ENCODE measurements around the gene TPX2. TPM values are rescaled to one million over a fixed set of nuclear protein-coding genes. Genes with fewer than 3 reads are reported as not detected.

The TPX2 gene
- total and polyA plus RNA-seq, 2 of the 8 experiments (the other 6 are each of a cell fraction or from before 2014, with no cell fraction given): 43.6 to 125 TPM

- Histone ChIP-seq H2BK12ac (ENCODE audit: low read depth, low read length) (peak overlapping the region; percentile 86), H2AFZ (ENCODE audit: low read length) (no peak overlapping the region), H3K9me3 (ENCODE audit: insufficient read depth in 2 of 2, low read depth in 1 of 2, low read length in 1 of 2) (no peaks in the 10 kb centered on the region), H3K36me3 (ENCODE audit: control insufficient read depth in 2 of 4, insufficient read depth in 4 of 4, low read length in 3 of 4) (peaks cover 0 to 12% (median 6%) of the 10 kb centered on the region in 4 experiments; a peak in 6 of 8 replicates), H3K23me2 (ENCODE audit: low read depth, low read length) (peaks cover 4% of the 10 kb centered on the region), H3K23ac (ENCODE audit: insufficient read length) (no peak overlapping the region), H3K79me1 (ENCODE audit: low read depth, low read length) (no peaks in the 10 kb centered on the region; the same call in 1 of the 2 replicates), H2AK5ac (ENCODE audit: low read depth, low read length) (peak overlapping the region; percentile 43; the same call in 1 of the 2 replicates), H3K4me1 (replicated peaks in 1 of 4; ENCODE audit: control insufficient read depth in 3 of 4, insufficient read depth in 4 of 4, low read length in 3 of 4) (peaks cover 17 to 40% (median 38%) of the 10 kb centered on the region in 4 experiments), H2BK15ac (ENCODE audit: low read length) (0 out of 2 replicates have a peak overlapping the region, but pooled peaks have one; percentile 62), H3K56ac (replicated peaks; ENCODE audit: insufficient read length, low read depth, low read length) (no peak overlapping the region), H2BK20ac (ENCODE audit: low read length) (peak overlapping the region; percentile 62), H3K27me3 (replicated peaks in 1 of 4; ENCODE audit: control insufficient read depth in 3 of 4, extremely low read depth in 1 of 4, insufficient read depth in 3 of 4, low read length in 3 of 4) (no peaks in the 10 kb centered on the region), H3K4ac (replicated peaks; ENCODE audit: insufficient read length, low read depth, low read length) (peak overlapping the region; percentile 9), H3K79me2 (ENCODE audit: control insufficient read depth in 1 of 2, insufficient read depth in 2 of 2, low read length in 2 of 2) (peaks cover 13 to 64% of the 10 kb centered on the region in 2 experiments), H3K4me2 (ENCODE audit: insufficient read depth in 1 of 2, low read depth in 2 of 2, low read length in 2 of 2) (peak overlapping the region; percentile 84 to 88), H3K9ac (replicated peaks in 1 of 4; ENCODE audit: extremely low read depth in 1 of 4, low read depth in 3 of 4, low read length in 3 of 4) (peak overlapping the region in 3 of 4 experiments; percentile 10 to 49 (median 24); a peak in 4 of 7 replicates), H3K27ac (ENCODE audit: low read depth, low read length) (0 out of 2 replicates have a peak overlapping the region, but pooled peaks have one; percentile 12), H4K91ac (replicated peaks; ENCODE audit: insufficient read length, low read length) (no peak overlapping the region), H4K5ac (ENCODE audit: insufficient read length, low read depth, low read length) (no peak overlapping the region), H4K20me1 (replicated peaks in 1 of 2; ENCODE audit: control insufficient read depth in 1 of 2, insufficient read depth in 2 of 2, low read length in 2 of 2) (peaks cover 0 to 6% of the 10 kb centered on the region in 2 experiments), H3K14ac (ENCODE audit: insufficient read length) (no peak overlapping the region), H2BK5ac (ENCODE audit: low read depth, low read length) (peak overlapping the region; percentile 90), H3K4me3 (ENCODE audit: extremely low read depth in 1 of 4, insufficient read depth in 2 of 4, low read depth in 3 of 4, low read length in 4 of 4) (peak overlapping the region; percentile 48 to 94 (median 70)), H4K8ac (ENCODE audit: extremely low read depth, insufficient read depth, low read length) (no peak overlapping the region), H3K18ac (ENCODE audit: extremely low read depth, low read length) (peak overlapping the region; percentile 54), H2BK120ac (replicated peaks; ENCODE audit: low read depth, low read length) (peak overlapping the region; percentile 65)
- 70% methylated on average over 7 of the region's 7 CpGs; no CpG with 5 or more reads in 1 of the 2 experiments for WGBS, 2 experiments (ENCODE audit: extremely low coverage in 1 of 2, insufficient coverage in 1 of 2, insufficient read length in 1 of 2, insufficient replicate concordance in 2 of 2, low coverage in 1 of 2, low lambda C conversion rate in 2 of 2, missing lambda C conversion rate in 1 of 2)
- FAIRE-seq (no peak), DNase-seq (ENCODE audit: low read depth in 1 of 2, low spot score in 2 of 2) (no peak)
- POLR2A ChIA-PET (ENCODE audit: partially characterized antibody): interaction anchor here (1.1 to 9.7 kb wide), 9 partner anchors 10 to 114 kb away, joined by 3 to 108 read pairs (median 7); no protein-coding TSS in a partner anchor
- CTCF ChIA-PET (ENCODE audit: partially characterized antibody): interaction anchor here (0.6 to 8.6 kb wide), 19 partner anchors 10 to 923 kb away, joined by 3 to 151 read pairs (median 5); partner anchors contain the start of gene TPX2
- TF ChIP-seq SIRT6 (IDR thresholded peaks at IDR 0.05; ENCODE audit: low read length) (no peak), USF2 (IDR thresholded peaks at IDR 0.05; ENCODE audit: low read length) (no peak), RBBP5 (IDR thresholded peaks at IDR 0.05; ENCODE audit: borderline replicate concordance, low read depth, low read length) (no peak), JUN (IDR thresholded peaks at IDR 0.05; ENCODE audit: low read depth, low read length) (no peak), MAX (IDR thresholded peaks at IDR 0.05) (0 out of 2 replicates have a peak, but pooled peaks have one; percentile 2), NRF1 (IDR thresholded peaks at IDR 0.05; ENCODE audit: low read depth, low read length) (no peak), TCF12 (IDR thresholded peaks at IDR 0.05; ENCODE audit: low read depth, low read length) (no peak), SP4 (IDR thresholded peaks at IDR 0.05; ENCODE audit: low read length) (no peak), GTF2F1 (IDR thresholded peaks at IDR 0.05; ENCODE audit: borderline replicate concordance, low read depth, low read length) (no peak), TAF1 (IDR thresholded peaks at IDR 0.05; ENCODE audit: low read depth, low read length) (0 out of 2 replicates have a peak, but pooled peaks have one; percentile 10)
Measured at GRCh38 chr20:31720486-31721407, 18.3 kb upstream of the TPX2 start.
